GDM1 (cell line): ENCODE results near the gene PRKCQ.

Source experiments
- DNase-seq: peaks from one replicate; lab custom pipeline; 2025; lab: John Stamatoyannopoulos, UW

PRKCQ gene

DNA sequence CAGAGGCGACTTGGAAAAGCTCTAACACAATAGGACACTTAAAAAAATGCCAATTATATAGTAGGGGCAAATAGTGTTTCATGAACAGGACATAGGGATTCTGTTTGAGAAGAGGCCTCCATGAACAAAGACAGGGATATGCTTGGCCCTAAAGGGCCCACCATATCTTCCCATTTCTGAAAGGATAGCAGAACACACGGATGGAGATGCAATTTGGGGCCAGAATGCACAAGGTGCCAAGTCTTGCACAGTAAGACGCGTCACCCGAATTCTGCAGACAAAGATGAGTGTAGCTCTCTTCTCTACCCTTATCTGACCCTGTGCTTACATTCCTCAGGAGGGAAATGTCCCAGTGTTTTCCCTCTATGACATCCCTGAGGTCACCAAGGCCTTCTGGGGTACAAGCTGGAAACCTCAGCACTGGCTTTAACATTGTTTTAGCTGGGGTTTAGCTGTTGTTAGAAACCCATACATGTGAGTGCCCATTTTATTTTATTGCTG is 12.8 kb downstream of the PRKCQ start:
- DNase-seq = no peak

DNA sequence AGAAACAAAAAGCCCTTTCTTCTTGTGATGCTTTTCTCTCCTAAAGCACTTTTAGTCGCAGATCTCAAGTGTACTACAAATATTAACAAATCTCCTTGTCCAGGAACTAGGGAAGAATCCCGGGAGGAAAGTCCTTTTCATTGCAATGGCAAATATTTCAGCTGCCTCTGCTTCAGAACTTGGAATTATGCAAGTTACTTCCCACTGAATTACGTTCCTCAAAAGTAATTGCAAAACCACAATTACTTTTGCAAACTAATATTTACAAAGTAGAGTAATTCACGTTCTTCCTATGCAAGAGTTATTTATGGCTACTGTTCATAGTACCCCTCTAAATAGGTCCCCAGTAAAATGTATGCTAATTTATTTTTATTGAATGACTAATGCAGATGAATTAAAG is 14.5 kb downstream of the PRKCQ start:
- DNase-seq = no peak

- DNase-seq = no peak
These were observed 15.7 kb downstream of the PRKCQ start for GRCh38 chr10:6564367-6564766.

GRCh38 chr10:6563731-6564130 is 16.3 kb downstream of the PRKCQ start:
- no peak for DNase-seq

DNA sequence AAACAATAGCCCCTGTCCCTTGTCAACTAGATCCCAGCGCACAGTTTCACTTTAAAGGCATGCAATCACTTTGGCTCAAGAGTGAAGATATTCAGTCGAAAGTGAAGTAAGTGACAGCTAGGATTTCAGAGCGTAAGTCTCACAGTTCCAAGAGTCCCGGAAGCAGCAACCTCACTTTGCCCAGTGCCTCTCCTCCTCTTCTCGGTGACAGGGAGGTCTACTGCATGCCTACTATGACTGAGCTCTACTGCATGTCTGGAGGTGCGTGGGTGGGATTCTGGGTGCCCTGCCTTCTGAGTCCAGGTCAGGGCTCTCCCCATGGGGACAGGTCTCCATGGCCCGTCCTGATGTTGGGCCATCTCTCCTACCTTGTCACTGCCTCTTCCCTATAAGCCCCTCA is 17.0 kb downstream of the PRKCQ start:
- DNase-seq = no peak

- no peak for DNase-seq
These were observed 17.9 kb downstream of the PRKCQ start for GRCh38 chr10:6562221-6562620.

GRCh38 chr10:6561552-6561951 is 18.5 kb downstream of the PRKCQ start:
- no peak for DNase-seq

DNA sequence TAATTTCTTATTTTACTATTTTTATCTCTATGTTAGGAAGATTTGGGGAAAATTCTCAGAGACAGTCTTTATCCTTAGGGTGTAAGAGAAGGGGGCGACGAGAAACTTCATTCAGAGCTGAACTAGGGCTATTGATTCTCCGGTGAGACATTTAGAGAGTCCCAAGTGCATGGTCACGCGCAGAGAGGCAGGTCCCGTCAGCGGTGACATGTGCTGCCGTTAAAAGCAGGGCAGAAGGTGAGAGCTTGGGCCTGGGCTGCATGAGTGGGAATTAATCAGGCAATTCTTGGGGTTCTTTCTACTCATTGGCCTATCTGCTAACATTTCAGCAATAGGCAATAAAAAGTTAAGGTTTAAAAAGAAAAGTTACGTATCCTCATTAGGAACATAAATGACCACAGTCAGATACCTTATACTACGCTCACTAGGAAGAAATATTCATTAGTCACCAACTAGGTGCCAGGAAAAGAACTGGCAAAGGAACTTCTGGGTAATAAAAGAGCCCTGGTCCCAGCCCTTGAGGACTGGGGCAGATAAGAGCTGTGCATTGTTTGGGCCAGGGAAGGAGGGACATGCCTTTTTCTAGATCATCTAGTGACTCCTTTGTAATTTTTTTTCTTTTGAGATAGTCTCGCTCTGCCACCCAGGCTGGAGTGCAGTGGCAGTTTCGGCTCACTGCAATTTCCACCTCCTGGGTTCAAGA is 21.2 kb downstream of the PRKCQ start:
- DNase-seq = no peak

DNA sequence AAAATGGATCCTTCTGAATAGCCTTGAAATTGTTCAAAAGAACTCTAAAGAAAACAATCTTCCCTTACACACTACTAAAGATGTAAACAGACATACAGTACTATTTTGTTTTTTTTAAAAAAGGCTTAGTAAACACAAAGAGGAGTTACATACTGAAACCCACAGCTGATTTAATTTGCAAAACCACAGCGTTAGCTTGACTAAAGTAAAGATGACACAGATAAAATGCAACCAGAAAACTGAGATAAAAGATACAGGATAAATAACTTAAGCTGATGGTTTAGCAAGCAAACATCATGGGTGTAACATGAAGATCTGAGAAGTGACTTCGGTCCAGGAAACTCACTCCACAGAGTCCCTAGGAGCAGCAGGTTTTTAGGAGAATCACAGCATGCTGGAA is 21.8 kb downstream of the PRKCQ start:
- DNase-seq = no peak

DNA sequence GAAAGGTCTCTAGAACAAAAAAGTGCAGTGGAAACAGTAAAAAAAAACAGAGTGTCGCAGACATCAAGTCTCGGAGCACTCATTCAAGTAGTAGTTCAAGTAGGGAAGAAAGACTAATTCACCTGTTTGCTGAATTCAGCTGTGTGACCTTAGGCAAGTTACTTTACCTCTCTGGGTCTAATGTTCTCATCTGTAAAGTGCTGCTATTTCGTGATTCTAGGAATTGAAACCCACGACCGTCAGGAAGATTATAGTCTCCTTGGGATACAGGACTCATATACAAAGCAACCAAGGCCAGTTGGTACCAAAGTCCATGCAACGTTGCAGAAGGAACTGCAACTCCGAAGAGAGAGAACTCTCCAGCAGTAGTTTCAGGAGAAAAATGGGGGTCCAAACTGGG is 26.1 kb downstream of the PRKCQ start:
- no peak for DNase-seq

GRCh38 chr10:6543431-6544005 is 36.6 kb downstream of the PRKCQ start:
- peak; percentile 50 for DNase-seq

DNA sequence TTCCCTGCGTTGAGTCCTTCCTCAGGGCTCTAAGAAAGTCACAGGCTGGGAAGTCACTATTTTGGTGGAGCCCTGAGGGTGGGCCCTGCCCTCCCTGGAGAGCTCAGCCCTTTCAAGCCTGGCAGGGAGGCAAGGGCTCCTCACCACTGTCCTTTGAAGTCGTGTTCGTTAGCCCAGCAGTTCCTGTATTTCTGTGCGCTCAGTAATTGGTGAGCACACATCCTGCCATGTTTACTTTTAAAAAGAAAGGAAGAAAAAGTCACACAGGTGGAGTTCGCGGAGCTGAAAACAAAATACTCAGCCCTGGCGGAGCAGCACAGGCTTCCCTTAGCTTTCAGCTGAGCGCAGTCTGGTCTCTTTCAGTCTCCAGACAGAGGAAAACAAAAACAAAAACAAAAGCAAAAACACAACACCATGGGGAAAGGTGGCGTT is 37.1 kb downstream of the PRKCQ start:
- peak; percentile 68 for DNase-seq

DNA sequence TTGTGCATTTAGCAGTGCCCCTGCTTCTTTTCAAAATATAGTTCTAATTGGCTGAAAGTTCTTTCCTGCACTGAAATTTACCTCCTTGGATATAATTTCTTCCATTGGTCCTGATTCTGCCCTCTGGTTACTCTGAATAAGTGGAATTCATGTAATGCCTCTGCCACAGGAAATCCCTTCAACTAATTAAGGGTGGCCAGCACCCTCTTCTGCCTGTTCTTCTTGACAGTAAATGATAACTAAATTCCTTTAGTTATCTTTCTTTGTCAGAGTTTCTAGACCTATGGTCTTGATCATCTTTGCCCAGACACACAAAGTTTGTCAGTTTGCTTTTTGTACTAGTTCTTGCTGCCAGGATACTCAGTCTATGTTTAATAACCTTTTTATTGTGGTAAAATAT is 40.2 kb downstream of the PRKCQ start:
- DNase-seq = no peak

- DNase-seq = peak; percentile 63
These were observed 42.3 kb downstream of the PRKCQ start for GRCh38 chr10:6537770-6538169.

DNA sequence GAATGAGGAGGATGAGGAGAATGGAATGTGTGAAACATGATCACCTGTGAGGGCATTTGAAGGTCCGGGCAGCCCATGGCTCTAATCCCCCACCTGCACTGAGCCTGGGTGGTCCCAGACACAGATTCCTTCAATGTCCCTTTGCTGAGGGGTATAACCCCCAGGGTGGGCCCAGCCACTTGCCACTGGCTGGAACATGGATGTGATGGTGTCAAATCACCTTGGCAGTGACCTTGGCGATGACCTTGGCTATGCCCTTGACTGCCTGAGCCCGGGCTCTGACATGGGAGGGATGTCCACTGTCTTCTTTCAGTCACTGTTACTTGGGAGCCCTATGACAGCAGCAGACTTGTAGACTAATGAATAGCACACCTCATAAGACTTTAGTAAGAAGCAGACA is 44.0 kb downstream of the PRKCQ start:
- no peak for DNase-seq

- no peak for DNase-seq
These were observed 44.8 kb downstream of the PRKCQ start for GRCh38 chr10:6535156-6535764.

- no peak for DNase-seq
These were observed 47.8 kb downstream of the PRKCQ start for GRCh38 chr10:6532321-6532720.

- DNase-seq = no peak
These were observed 49.1 kb downstream of the PRKCQ start for GRCh38 chr10:6530966-6531365.

DNA sequence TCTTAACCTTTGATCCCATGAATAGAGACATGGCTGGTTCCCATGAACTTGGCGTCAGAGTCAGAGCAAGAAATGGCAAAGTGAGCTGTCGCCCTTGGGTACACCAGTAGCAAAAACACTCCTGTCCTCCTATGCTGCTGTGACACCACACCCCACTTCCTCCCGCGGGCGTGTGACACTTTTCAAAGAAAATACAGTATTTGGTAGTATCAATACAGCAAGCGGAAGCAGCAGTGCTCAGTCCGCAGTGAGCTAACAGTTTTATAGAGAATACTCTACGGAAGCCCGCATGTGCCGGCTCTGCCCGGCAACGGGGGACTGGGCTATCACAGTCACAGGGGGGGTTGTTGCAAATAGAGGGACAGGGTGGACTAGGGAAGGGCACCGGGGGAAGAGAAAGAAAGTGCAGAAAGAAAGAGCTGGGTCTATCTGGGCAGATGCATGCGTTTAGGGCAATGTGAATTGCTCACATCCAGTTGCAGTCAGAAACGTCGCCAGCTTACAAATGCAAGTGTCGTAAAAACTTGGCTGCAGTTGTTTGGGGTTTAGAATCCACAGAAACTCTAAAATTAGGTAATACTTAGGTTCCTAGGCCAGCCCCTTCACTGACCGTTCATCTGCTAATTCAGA is 49.8 kb downstream of the PRKCQ start:
- DNase-seq = no peak

- DNase-seq = no peak
These were observed 51.7 kb downstream of the PRKCQ start for GRCh38 chr10:6528198-6528950.

DNA sequence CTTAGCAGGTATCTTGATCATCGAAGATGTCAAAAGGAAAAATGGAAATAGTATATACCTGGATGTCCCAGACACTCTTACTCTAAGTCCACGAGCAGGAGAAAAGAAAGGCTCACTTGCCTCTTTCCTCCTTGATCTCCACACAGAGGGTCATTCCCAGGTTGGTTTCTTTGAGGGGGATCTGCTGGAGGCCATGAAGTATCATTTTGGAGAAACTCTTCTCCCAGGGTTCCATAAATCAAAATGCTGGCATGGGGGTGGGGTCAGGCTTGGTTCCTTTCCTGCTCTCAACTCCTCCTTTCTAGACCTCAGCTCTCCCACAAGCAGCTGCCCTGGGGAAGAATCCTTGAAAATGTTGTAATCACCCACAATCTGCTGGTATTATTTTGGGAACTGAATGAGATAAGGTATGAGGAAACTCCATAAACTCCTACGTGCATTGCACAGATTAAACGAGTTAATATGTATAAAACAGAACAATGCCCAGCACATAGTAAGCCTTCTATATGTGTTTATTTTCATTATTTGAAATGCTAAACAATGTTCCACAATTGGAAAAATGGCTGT is 54.4 kb downstream of the PRKCQ start:
- no peak for DNase-seq

DNA sequence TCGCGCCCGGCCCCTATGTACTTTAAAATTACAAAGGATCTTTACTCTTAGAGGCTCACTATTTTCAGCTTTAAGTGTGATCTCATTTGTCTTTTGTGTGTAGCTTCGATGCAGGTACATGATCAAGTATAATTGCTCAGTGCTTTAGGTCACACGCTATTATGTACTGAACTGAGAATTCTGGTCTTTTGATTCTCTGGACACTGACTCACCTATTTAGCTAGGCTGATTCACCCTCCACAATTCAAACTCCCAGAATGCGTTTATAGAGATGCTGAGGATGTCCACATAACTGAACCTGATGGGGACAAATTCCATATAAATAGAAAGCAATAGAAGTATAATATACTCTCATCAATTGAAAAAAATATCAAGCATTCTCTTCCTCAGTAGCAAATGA is 57.8 kb downstream of the PRKCQ start:
- DNase-seq = no peak
